Astrocyte (in vitro differentiated cells and primary cell): ENCODE results near the gene ARVCF.

Experiments
- CTCF ChIP-seq: IDR thresholded peaks from 2 replicates; pipeline ENCODE4 v1.5.1; 2011; ENCODE audit warnings: low read depth, mild to moderate bottlenecking, inconsistent platforms, low read length, moderate library complexity; ENCODE audit not compliant: insufficient read depth
- EZH2 ChIP-seq: IDR thresholded peaks from 2 replicates; pipeline ENCODE4 v1.6.1; 2012; ENCODE audit warnings: mild to moderate bottlenecking, low read length, inconsistent platforms; ENCODE audit not compliant: insufficient read depth

- TF ChIP-seq CTCF (no peak), EZH2 (no peak)
Measured at GRCh38 chr22:19968450-19968891, 48.2 kb downstream of the ARVCF start.
